Bronchial epithelial cell (primary cell): ENCODE results near the gene DIDO1. TPM values are rescaled to one million over a fixed set of nuclear protein-coding genes. Genes with fewer than 3 reads are reported as not detected.
A peak's percentile ranks its signal among the peaks of the same experiment; 100 is the strongest.

Experiments
- DNase-seq: peaks from one replicate; pipeline ENCODE4 v3.0.0-alpha.2; 2010; ENCODE audit warnings: low read depth
- FAIRE-seq: peaks from 2 replicates; lab custom pipeline; 2011; peaks lifted over from hg19 to GRCh38; lab: Jason Lieb, UNC
- H3K27me3 ChIP-seq: 2 replicates; pipeline ENCODE4 v1.5.1; 2011; ENCODE audit warnings: low read length; ENCODE audit not compliant: control insufficient read depth, insufficient read depth
- H3K36me3 ChIP-seq: 2 replicates; pipeline ENCODE4 v1.5.1; 2011; ENCODE audit warnings: low read length; ENCODE audit not compliant: control insufficient read depth, insufficient read depth
- H3K4me3 ChIP-seq: 2 replicates; pipeline ENCODE4 v1.5.1; 2011; ENCODE audit warnings: mild to moderate bottlenecking, low read depth, low read length, control low read depth
- CTCF ChIP-seq: IDR thresholded peaks from 2 replicates; pipeline ENCODE4 v1.5.1; 2011; ENCODE audit warnings: mild to moderate bottlenecking, moderate library complexity, low read length, control low read depth, inconsistent platforms; ENCODE audit not compliant: insufficient read depth, severe bottlenecking
- total RNA-seq: library from RNA; depleted of rRNA; stranded (reverse); fragments of >200 nt; gene quantifications from 2 replicates; pipeline ENCODE4 v1.2.1, GENCODE V29; 2014

DIDO1 gene
- total RNA-seq, 1 donor from 2014 or later: 26.9 TPM

GRCh38 chr20:62942456-62942855 is 16.2 kb upstream of the DIDO1 start:
- no peak for DNase-seq
- Histone ChIP-seq H3K27me3 (no peaks in the 10 kb centered on the region), H3K4me3 (no peak overlapping the region), H3K36me3 (peaks cover 29% of the 10 kb centered on the region)
- FAIRE-seq: no peak
- TF ChIP-seq CTCF: no peak

DNA sequence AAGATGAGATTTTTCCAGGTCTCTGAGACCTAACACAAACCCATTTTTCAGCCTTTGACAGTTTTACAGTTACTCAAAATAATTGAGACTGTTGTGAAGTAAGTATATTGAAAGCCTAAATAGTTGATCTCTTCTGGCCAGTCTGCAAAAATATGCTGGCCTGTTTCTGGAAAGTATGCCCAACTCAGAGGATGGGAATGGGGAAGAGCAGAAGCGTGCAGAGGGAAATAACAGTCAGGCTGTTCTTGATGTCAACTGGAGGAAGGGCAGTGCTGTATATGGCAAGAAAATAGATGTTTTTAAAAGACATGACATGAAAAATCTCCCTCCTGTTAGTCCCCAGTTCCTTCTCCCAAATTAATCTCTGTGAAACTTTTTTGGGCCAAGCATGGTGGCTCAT is 15.5 kb upstream of the DIDO1 start:
- TF ChIP-seq CTCF: no peak
- Histone ChIP-seq H3K27me3 (no peaks in the 10 kb centered on the region), H3K4me3 (no peak overlapping the region), H3K36me3 (peaks cover 29% of the 10 kb centered on the region)
- DNase-seq (no peak), FAIRE-seq (no peak)

DNA sequence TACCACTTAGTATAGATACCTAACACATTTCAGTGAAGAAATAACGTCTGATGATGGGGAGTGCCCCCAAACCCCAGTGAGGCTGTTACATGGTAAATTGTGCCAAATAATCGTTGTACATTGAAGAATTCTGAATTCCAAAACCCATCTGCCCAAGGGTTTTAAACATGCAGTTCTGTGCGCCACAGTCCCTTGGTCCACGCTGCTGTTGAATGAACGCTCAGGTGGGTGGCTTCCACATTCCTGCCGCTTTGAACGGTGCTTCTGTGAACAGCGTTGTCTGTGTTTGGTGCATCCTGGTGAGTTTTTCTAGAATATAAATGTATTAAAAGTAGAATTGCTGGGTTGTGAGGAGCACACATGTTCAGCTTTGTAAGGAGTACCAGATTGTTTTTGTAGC is 14.6 kb upstream of the DIDO1 start:
- Histone ChIP-seq H3K27me3 (no peaks in the 10 kb centered on the region), H3K4me3 (no peak overlapping the region), H3K36me3 (peaks cover 26% of the 10 kb centered on the region)
- no peak for FAIRE-seq
- no peak for DNase-seq
- no peak for TF ChIP-seq CTCF

DNA sequence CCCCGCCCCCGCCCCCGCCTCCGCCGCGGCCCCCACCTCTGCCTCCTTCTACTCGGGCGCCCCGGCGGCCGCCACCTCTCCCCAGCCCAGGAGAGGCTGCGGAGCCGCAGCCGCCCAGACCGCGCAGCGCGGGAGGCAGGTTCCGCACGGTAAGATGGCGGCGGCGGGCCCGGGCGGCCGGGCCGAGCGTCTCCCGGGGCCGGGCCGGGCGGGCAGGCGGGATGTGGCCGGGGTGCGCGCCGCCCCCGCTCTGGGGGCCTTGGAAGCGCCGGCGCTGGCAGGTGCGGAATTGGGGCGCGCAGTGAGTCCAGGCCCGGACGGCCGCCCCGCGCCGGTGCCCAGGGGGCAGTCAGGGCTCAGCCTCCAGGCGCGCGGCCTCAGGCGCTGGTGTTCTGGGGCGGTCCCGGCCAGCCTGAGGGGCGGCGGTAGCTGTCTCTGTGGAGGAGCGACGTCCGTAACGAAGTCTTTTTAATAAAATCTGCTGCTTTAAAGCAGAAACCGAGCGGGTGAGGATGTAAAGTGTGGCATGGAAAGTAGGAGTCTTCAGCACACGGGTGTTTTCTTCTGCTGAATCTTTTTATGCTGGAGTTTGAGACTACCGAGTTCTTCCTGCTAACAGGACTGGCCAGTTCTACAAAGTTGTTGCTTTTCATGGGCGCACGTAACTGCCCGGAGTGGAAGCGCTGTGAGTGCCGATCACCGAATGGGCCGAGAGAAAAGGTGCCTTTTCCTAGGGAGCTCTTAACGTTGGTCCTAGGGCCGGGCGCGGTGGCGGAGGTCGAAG is 12.0 kb upstream of the DIDO1 start, which contains the start of gene GID8:
Gene GID8 (plus strand): TSS at position 43 of the 784 bp plus-strand sequence. CDS start 3,356 bp downstream, outside the sequence.
- DNase-seq (peak; percentile 39), FAIRE-seq (no peak)
- no peaks in the 10 kb centered on the region for H3K27me3 ChIP-seq
- H3K4me3 ChIP-seq: peak within 1 kb of the TSS; percentile 93
- peaks cover 23% of the 10 kb centered on the region for H3K36me3 ChIP-seq
- no peak for TF ChIP-seq CTCF

DNA sequence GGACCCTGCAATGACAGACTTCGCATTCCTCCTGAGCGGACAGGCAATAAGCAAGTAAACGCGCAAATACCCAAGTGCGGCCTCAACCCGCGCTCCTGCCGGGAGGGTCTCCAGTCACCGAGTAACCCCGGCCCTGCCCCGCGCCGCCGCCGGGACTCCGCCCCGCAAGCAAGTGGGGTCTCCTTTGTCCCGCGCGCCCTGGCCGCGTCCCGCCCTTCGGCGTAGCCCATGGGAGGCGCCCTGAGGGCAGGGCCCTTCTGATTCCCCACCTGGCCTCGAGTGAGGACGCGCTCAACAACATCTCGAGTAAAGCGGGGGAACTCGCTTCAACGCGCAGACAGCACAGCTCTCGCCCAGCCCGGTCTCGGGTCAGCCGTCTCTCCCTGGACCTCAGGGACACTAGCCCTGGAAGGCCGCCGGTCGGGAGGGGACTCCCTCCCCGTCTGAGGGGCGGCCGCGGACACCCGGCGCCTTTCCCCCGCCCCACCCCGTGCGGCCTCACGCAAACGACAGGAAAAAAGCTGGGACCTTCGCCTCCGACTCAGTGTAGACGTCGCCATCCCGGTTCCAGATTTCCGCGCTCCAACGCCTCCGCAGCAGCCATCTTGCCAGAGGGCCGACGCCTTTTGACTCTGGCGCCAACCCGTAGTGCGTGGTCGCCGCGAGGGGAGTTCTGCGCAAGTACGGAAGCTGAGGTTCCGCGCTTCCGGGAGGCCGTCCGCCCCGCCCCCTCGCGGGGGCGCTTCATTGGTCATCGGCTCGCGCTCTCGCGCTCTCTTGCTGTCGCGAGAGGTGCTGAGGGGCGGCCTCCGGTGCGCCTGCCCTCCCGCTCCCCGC is 11.2 kb upstream of the DIDO1 start:
- no peak for FAIRE-seq
- H3K36me3 ChIP-seq: peaks cover 20% of the 10 kb centered on the region
- peak overlapping the region; percentile 93 for H3K4me3 ChIP-seq
- peak; percentile 85 for DNase-seq
- H3K27me3 ChIP-seq: no peaks in the 10 kb centered on the region
- TF ChIP-seq CTCF: no peak
